SK-N-SH (cell line): ENCODE data around the gene DDI2. TPM values are rescaled to one million over a fixed set of nuclear protein-coding genes. Genes with fewer than 3 reads are reported as not detected.

ENCODE experiments used
- CTCF ChIA-PET: fragments of 300-600, 350-600 bp; formaldehyde crosslinking; extraction: SDS; loops from one replicate; lab custom pipeline; 2021; lab: Yijun Ruan, JAX
- POLR2A ChIA-PET: fragments of 350-600 bp; sonication (Branson Sonifier 250); formaldehyde crosslinking; extraction: SDS; loops from one replicate; lab custom pipeline; 2020; ENCODE audit warnings: antibody characterized with exemption, inconsistent platforms; lab: Yijun Ruan, JAX
- DNase-seq: peaks from one replicate; pipeline ENCODE4 v3.0.0; 2012
- H2AFZ ChIP-seq: fragments of 200-600 bp; sonication (generic); 2 replicates; pipeline ENCODE4 v1.8.1; 2016; ENCODE audit warnings: antibody characterized with exemption, mild to moderate bottlenecking, low read depth
- H3F3A ChIP-seq: fragments of 200-600 bp; sonication (generic); replicated peaks from 2 replicates; pipeline ENCODE3; 2016; ENCODE audit warnings: antibody characterized with exemption, mild to moderate bottlenecking; ENCODE audit not compliant: insufficient read depth
- H3K27ac ChIP-seq, 2 experiments: fragments of 200-500 bp in 1 of 2; fragments of 200-600 bp in 1 of 2; sonication (Bioruptor generic) in 1 of 2; sonication (generic), shearing (Covaris generic) in 1 of 2; 2 replicates each; pipeline versions ENCODE4 v1.5.1 to v1.6.1; 2014 to 2016; ENCODE audit warnings: low read depth in 2 of 2, inconsistent platforms in 1 of 2, low read length in 1 of 2, mild to moderate bottlenecking in 1 of 2, mixed read lengths in 1 of 2
- H3K27me3 ChIP-seq: fragments of 200-600 bp; sonication (generic), shearing (Covaris generic); 2 replicates; pipeline ENCODE4 v1.6.1; 2016; ENCODE audit warnings: mixed run types; ENCODE audit not compliant: insufficient read depth
- H3K36me3 ChIP-seq, 2 experiments: fragments of 200-500 bp in 1 of 2; fragments of 200-600 bp in 1 of 2; sonication (Bioruptor generic) in 1 of 2; sonication (generic) in 1 of 2; replicated peaks in 1 of 2; 2 replicates each; pipeline versions ENCODE3 to v1.5.1; 2014 to 2016; ENCODE audit warnings: low read length in 1 of 2, mild to moderate bottlenecking in 1 of 2; ENCODE audit not compliant: insufficient read depth in 2 of 2, control insufficient read depth in 1 of 2
- H3K4me1 ChIP-seq, 2 experiments: fragments of 200-500 bp in 1 of 2; fragments of 200-600 bp in 1 of 2; sonication (Bioruptor generic) in 1 of 2; sonication (generic), shearing (Covaris generic) in 1 of 2; 2 replicates each; pipeline versions ENCODE4 v1.5.1 to v1.6.1; 2014 to 2016; ENCODE audit warnings: low read depth in 1 of 2, low read length in 1 of 2, mixed run types in 1 of 2; ENCODE audit not compliant: insufficient read depth in 2 of 2, control insufficient read depth in 1 of 2
- H3K4me2 ChIP-seq: fragments of 200-600 bp; sonication (generic), shearing (Covaris generic); 2 replicates; pipeline ENCODE4 v1.6.1; 2017; ENCODE audit warnings: mixed run types
- H3K4me3 ChIP-seq, 2 experiments: fragments of 200-500 bp in 1 of 2; fragments of 200-600 bp in 1 of 2; sonication (Bioruptor generic) in 1 of 2; sonication (generic), shearing (Covaris generic) in 1 of 2; 2 replicates each; pipeline versions ENCODE4 v1.5.1 to v1.8.1; 2014 to 2016; ENCODE audit warnings: low read depth in 2 of 2, inconsistent platforms in 1 of 2, low read length in 1 of 2, mild to moderate bottlenecking in 1 of 2, mixed read lengths in 1 of 2, moderate library complexity in 1 of 2
- H3K79me2 ChIP-seq: fragments of 200-600 bp; sonication (generic); 2 replicates; pipeline ENCODE4 v1.8.1; 2017; ENCODE audit warnings: mild to moderate bottlenecking; ENCODE audit not compliant: insufficient read depth
- H3K9ac ChIP-seq: fragments of 200-600 bp; sonication (generic); 2 replicates; pipeline ENCODE4 v1.6.1; 2017; ENCODE audit warnings: mixed run types
- H3K9me2 ChIP-seq: fragments of 200-600 bp; sonication (generic); 2 replicates; pipeline ENCODE4 v1.6.1; 2017; ENCODE audit warnings: mixed run types
- H3K9me3 ChIP-seq: fragments of 200-600 bp; sonication (generic); 2 replicates; pipeline ENCODE4 v1.6.1; 2017; ENCODE audit warnings: mixed run types, mild to moderate bottlenecking, moderate library complexity
- H4K20me1 ChIP-seq: fragments of 200-600 bp; sonication (generic); 2 replicates; pipeline ENCODE4 v1.6.1; 2017; ENCODE audit warnings: mild to moderate bottlenecking, mixed run types; ENCODE audit not compliant: insufficient read depth
- EZH2phosphoT487 ChIP-seq: fragments of 200-600 bp; sonication (generic); IDR thresholded peaks from 2 replicates; pipeline ENCODE4 v1.6.1; 2017; ENCODE audit warnings: low read depth, mixed run types, mild to moderate bottlenecking, antibody characterized with exemption, moderate library complexity, borderline replicate concordance
- FOSL2 ChIP-seq: IDR thresholded peaks from 2 replicates; pipeline ENCODE4 v1.4.0; 2012; ENCODE audit warnings: low read depth, mild to moderate bottlenecking, moderate library complexity, borderline replicate concordance
- FOXM1 ChIP-seq: IDR thresholded peaks from 2 replicates; pipeline ENCODE4 v1.4.0; 2012; ENCODE audit warnings: low read depth, mild to moderate bottlenecking
- GATA2 ChIP-seq: sonication (generic); formaldehyde crosslinking; IDR thresholded peaks from 2 replicates; pipeline ENCODE4 v1.5.0; 2020; ENCODE audit warnings: mild to moderate bottlenecking, missing genetic modification reagents
- MXI1 ChIP-seq: IDR thresholded peaks from 2 replicates; pipeline ENCODE4 v1.6.1; 2012; ENCODE audit warnings: mild to moderate bottlenecking, low read depth, low read length, improper control_type of control experiment
- NFIC ChIP-seq: IDR thresholded peaks from 2 replicates; pipeline ENCODE4 v1.4.0; 2012; ENCODE audit warnings: borderline replicate concordance
- NRF1 ChIP-seq: IDR thresholded peaks from 2 replicates; pipeline ENCODE4 v1.6.1; 2012; ENCODE audit warnings: low read depth, mild to moderate bottlenecking, low read length
- POLR2AphosphoS5 ChIP-seq: IDR thresholded peaks from 2 replicates; pipeline ENCODE4 v1.6.1; 2012; ENCODE audit warnings: low read depth, low read length
- SIN3A ChIP-seq: IDR thresholded peaks from 2 replicates; pipeline ENCODE4 v1.6.1; 2012; ENCODE audit warnings: low read depth, mild to moderate bottlenecking, low read length, moderate library complexity, borderline replicate concordance
- SMC3 ChIP-seq: IDR thresholded peaks from 2 replicates; pipeline ENCODE4 v1.6.1; 2012; ENCODE audit warnings: low read depth, low read length, improper control_type of control experiment
- YY1 ChIP-seq: IDR thresholded peaks from 2 replicates; pipeline ENCODE4 v1.4.0; 2012; ENCODE audit warnings: low read depth, mild to moderate bottlenecking
- WGBS: methylation state at CpG from one replicate; pipeline ENCODE4 v1.1.6; 2017; ENCODE audit warnings: low lambda C conversion rate; 5-methylcytosine and 5-hydroxymethylcytosine counted together
- polyA plus RNA-seq, 3 experiments: library from polyadenylated mRNA; depleted of rRNA; stranded (reverse); fragments of >200 nt; gene quantifications; 2 replicates each; pipeline ENCODE4 v1.2.3, GENCODE V29; 2012
- TF ChIP-seq, protein P1 (sequence below): IDR thresholded peaks from 2 replicates; pipeline ENCODE4; 2012
- TF ChIP-seq, protein P2 (sequence below): IDR thresholded peaks from 2 replicates; pipeline ENCODE4 v1.6.1; 2012; ENCODE audit warnings: mild to moderate bottlenecking, low read depth, low read length, moderate library complexity
- TF ChIP-seq, protein P3 (sequence below): fragments of 200-600 bp; sonication (generic); IDR thresholded peaks from 2 replicates; pipeline ENCODE4 v1.6.1; 2017; ENCODE audit warnings: antibody characterized with exemption, mild to moderate bottlenecking, moderate library complexity
- TF ChIP-seq, protein P4 (sequence below): IDR thresholded peaks from 2 replicates; pipeline ENCODE4 v1.4.0; 2012; ENCODE audit warnings: low read depth, borderline replicate concordance
- TF ChIP-seq, protein P5 (sequence below): IDR thresholded peaks from 2 replicates; pipeline ENCODE4 v1.4.0; 2012; ENCODE audit warnings: low read depth, borderline replicate concordance

Gene DDI2
- polyA plus RNA-seq, 1 of the 3 experiments (the other 2 are of a cell fraction), result 2.8 TPM

DNA sequence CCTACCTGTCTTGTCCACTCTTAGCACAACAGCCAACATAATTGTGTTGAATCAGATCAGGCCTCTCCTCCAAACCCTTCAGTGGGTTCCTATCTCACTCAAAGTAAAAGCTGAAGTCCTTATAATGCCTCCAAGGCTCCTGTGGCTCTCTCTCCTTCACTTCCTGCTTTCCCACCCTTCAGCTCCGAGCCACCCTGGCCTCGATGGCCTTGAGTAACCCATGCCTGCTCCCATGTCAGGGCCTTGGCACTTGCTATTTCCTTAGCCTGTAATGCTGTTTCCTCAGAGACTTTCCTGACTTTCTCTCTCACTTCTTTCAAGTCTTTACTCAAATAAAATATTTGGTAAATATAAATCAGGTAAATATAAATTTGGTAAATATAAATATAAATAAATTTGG lies 58.8 kb downstream of the DDI2 start:
- no peak overlapping the region for H3K27ac ChIP-seq
- TF ChIP-seq SMC3, result no peak
- TF ChIP-seq EZH2phosphoT487, result no peak
- TF ChIP-seq, protein P1, sequence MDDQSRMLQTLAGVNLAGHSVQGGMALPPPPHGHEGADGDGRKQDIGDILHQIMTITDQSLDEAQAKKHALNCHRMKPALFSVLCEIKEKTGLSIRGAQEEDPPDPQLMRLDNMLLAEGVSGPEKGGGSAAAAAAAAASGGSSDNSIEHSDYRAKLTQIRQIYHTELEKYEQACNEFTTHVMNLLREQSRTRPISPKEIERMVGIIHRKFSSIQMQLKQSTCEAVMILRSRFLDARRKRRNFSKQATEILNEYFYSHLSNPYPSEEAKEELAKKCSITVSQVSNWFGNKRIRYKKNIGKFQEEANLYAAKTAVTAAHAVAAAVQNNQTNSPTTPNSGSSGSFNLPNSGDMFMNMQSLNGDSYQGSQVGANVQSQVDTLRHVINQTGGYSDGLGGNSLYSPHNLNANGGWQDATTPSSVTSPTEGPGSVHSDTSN, result no peak
- TF ChIP-seq, protein P2, sequence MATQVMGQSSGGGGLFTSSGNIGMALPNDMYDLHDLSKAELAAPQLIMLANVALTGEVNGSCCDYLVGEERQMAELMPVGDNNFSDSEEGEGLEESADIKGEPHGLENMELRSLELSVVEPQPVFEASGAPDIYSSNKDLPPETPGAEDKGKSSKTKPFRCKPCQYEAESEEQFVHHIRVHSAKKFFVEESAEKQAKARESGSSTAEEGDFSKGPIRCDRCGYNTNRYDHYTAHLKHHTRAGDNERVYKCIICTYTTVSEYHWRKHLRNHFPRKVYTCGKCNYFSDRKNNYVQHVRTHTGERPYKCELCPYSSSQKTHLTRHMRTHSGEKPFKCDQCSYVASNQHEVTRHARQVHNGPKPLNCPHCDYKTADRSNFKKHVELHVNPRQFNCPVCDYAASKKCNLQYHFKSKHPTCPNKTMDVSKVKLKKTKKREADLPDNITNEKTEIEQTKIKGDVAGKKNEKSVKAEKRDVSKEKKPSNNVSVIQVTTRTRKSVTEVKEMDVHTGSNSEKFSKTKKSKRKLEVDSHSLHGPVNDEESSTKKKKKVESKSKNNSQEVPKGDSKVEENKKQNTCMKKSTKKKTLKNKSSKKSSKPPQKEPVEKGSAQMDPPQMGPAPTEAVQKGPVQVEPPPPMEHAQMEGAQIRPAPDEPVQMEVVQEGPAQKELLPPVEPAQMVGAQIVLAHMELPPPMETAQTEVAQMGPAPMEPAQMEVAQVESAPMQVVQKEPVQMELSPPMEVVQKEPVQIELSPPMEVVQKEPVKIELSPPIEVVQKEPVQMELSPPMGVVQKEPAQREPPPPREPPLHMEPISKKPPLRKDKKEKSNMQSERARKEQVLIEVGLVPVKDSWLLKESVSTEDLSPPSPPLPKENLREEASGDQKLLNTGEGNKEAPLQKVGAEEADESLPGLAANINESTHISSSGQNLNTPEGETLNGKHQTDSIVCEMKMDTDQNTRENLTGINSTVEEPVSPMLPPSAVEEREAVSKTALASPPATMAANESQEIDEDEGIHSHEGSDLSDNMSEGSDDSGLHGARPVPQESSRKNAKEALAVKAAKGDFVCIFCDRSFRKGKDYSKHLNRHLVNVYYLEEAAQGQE, result no peak
- TF ChIP-seq, protein P3, sequence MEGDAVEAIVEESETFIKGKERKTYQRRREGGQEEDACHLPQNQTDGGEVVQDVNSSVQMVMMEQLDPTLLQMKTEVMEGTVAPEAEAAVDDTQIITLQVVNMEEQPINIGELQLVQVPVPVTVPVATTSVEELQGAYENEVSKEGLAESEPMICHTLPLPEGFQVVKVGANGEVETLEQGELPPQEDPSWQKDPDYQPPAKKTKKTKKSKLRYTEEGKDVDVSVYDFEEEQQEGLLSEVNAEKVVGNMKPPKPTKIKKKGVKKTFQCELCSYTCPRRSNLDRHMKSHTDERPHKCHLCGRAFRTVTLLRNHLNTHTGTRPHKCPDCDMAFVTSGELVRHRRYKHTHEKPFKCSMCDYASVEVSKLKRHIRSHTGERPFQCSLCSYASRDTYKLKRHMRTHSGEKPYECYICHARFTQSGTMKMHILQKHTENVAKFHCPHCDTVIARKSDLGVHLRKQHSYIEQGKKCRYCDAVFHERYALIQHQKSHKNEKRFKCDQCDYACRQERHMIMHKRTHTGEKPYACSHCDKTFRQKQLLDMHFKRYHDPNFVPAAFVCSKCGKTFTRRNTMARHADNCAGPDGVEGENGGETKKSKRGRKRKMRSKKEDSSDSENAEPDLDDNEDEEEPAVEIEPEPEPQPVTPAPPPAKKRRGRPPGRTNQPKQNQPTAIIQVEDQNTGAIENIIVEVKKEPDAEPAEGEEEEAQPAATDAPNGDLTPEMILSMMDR, result no peak
- TF ChIP-seq NRF1, result no peak
- no peak for TF ChIP-seq YY1
- no peak for TF ChIP-seq SIN3A
- no peak for TF ChIP-seq POLR2AphosphoS5
- TF ChIP-seq, protein P4, sequence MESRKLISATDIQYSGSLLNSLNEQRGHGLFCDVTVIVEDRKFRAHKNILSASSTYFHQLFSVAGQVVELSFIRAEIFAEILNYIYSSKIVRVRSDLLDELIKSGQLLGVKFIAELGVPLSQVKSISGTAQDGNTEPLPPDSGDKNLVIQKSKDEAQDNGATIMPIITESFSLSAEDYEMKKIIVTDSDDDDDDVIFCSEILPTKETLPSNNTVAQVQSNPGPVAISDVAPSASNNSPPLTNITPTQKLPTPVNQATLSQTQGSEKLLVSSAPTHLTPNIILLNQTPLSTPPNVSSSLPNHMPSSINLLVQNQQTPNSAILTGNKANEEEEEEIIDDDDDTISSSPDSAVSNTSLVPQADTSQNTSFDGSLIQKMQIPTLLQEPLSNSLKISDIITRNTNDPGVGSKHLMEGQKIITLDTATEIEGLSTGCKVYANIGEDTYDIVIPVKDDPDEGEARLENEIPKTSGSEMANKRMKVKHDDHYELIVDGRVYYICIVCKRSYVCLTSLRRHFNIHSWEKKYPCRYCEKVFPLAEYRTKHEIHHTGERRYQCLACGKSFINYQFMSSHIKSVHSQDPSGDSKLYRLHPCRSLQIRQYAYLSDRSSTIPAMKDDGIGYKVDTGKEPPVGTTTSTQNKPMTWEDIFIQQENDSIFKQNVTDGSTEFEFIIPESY, result no peak
- TF ChIP-seq MXI1, result no peak
- TF ChIP-seq NFIC, result no peak
- TF ChIP-seq FOSL2, result no peak
- no peak for TF ChIP-seq FOXM1
- TF ChIP-seq, protein P5, sequence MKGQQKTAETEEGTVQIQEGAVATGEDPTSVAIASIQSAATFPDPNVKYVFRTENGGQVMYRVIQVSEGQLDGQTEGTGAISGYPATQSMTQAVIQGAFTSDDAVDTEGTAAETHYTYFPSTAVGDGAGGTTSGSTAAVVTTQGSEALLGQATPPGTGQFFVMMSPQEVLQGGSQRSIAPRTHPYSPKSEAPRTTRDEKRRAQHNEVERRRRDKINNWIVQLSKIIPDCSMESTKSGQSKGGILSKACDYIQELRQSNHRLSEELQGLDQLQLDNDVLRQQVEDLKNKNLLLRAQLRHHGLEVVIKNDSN, result no peak
- no peak for TF ChIP-seq GATA2 (CRISPR knock-in tag)
- peaks cover 9% of the 10 kb centered on the region for H3F3A ChIP-seq
- H4K20me1 ChIP-seq, result no peaks in the 10 kb centered on the region
- H3K4me3 ChIP-seq, result no peak overlapping the region
- no peaks in the 10 kb centered on the region for H3K36me3 ChIP-seq
- H3K4me2 ChIP-seq, result no peak overlapping the region
- 0 out of 4 replicates have a peak, but pooled peaks cover 0 to 8% of the 10 kb centered on the region in 2 experiments for H3K4me1 ChIP-seq
- H2AFZ ChIP-seq, result no peak overlapping the region
- no peak overlapping the region for H3K9ac ChIP-seq
- DNase-seq, result no peak
- H3K9me2 ChIP-seq, result no peaks in the 10 kb centered on the region
- no peaks in the 10 kb centered on the region for H3K9me3 ChIP-seq
- CTCF ChIA-PET, result no interaction called here
- POLR2A ChIA-PET, result no interaction called here
- no peaks in the 10 kb centered on the region for H3K27me3 ChIP-seq
- H3K79me2 ChIP-seq, result no peaks in the 10 kb centered on the region
- 52% methylated on average over 2 of the region's 2 CpGs for WGBS
